ENCODE measurements around the gene PAPPA.

DNA sequence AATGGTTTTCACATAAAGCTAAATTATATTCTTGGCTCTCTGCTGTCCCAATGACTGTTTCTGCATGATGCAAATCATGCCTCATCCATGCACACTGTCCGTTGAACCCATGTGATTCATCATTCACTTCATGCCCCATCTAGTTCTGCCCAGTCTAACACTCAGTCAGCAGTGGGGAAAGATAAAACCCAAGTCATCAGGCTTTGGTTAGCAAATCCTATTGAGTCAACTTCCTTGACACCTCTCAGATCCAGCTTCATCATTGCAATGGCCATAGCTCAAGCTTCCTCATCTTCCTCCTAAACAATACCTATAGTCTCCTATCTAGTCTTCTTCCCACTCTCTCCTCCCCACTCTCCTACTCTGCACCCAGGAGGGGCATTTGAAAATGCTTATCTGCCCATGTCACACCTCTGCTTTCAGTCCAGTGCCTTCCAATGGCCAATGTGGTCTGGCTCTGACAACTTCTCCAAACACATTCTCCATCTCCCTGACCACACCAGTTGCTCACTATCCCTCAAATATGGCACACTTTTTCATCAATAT, 267.5 kb downstream of the PAPPA start:
- TF ChIP-seq, protein P1, sequence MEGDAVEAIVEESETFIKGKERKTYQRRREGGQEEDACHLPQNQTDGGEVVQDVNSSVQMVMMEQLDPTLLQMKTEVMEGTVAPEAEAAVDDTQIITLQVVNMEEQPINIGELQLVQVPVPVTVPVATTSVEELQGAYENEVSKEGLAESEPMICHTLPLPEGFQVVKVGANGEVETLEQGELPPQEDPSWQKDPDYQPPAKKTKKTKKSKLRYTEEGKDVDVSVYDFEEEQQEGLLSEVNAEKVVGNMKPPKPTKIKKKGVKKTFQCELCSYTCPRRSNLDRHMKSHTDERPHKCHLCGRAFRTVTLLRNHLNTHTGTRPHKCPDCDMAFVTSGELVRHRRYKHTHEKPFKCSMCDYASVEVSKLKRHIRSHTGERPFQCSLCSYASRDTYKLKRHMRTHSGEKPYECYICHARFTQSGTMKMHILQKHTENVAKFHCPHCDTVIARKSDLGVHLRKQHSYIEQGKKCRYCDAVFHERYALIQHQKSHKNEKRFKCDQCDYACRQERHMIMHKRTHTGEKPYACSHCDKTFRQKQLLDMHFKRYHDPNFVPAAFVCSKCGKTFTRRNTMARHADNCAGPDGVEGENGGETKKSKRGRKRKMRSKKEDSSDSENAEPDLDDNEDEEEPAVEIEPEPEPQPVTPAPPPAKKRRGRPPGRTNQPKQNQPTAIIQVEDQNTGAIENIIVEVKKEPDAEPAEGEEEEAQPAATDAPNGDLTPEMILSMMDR (IDR thresholded peaks at IDR 0.05): no peak
- no peak for TF ChIP-seq POLR2A (IDR thresholded peaks at IDR 0.05)
